A673 (cell line): ENCODE measurements around the gene HSD11B1L. TPM values are rescaled to one million over a fixed set of nuclear protein-coding genes. Genes with fewer than 3 reads are reported as not detected.

Experiments used
- BruUV-seq: library from RNA; stranded (reverse); fragments of 400-500 nt; replicated peaks from 2 replicates; lab custom pipeline; 2021; lab: Mats Ljungman, UMichigan
- CTCF ChIA-PET: fragments of 300-600 bp; sonication (Branson Sonifier 250); formaldehyde crosslinking; loops from one replicate; lab custom pipeline; 2022; ENCODE audit warnings: antibody characterized with exemption; lab: Charles Lee
- POLR2A ChIA-PET: fragments of 300-600 bp; sonication (Branson Sonifier 250); formaldehyde crosslinking; loops from one replicate; lab custom pipeline; 2022; ENCODE audit warnings: antibody characterized with exemption; ENCODE audit not compliant: low non-redundant PET; lab: Charles Lee
- DNase-seq: peaks from one replicate; pipeline ENCODE4 v3.0.0-alpha.2; 2015; ENCODE audit warnings: low spot score
- H3K27ac ChIP-seq: fragments of 200-600 bp; sonication (generic); 2 replicates; pipeline ENCODE4 v1.5.1; 2016; ENCODE audit warnings: mixed run types, low read depth, mild to moderate bottlenecking, mixed read lengths, antibody characterized with exemption, low read length; ENCODE audit not compliant: poor library complexity, severe bottlenecking
- H3K27me3 ChIP-seq: fragments of 200-600 bp; sonication (generic); replicated peaks from 2 replicates; pipeline ENCODE4 v1.6.1; 2017; ENCODE audit warnings: mixed run types, low read depth, mild to moderate bottlenecking, mixed read lengths, antibody characterized with exemption, low read length; ENCODE audit not compliant: insufficient read depth, poor library complexity
- H3K36me3 ChIP-seq: fragments of 200-600 bp; sonication (generic); 2 replicates; pipeline ENCODE4 v1.6.1; 2016; ENCODE audit warnings: mixed run types, mild to moderate bottlenecking, mixed read lengths, antibody characterized with exemption, low read length; ENCODE audit not compliant: insufficient read depth, poor library complexity, severe bottlenecking
- H3K4me1 ChIP-seq: fragments of 200-600 bp; sonication (generic); 2 replicates; pipeline ENCODE4 v1.6.1; 2017; ENCODE audit warnings: mixed run types, mild to moderate bottlenecking, mixed read lengths, antibody characterized with exemption, low read length; ENCODE audit not compliant: insufficient read depth, poor library complexity, severe bottlenecking
- H3K4me3 ChIP-seq: fragments of 200-600 bp; sonication (generic); 2 replicates; pipeline ENCODE4 v1.5.1; 2016; ENCODE audit warnings: low read depth, mixed run types, mild to moderate bottlenecking, mixed read lengths, low read length; ENCODE audit not compliant: poor library complexity, severe bottlenecking
- H3K9me3 ChIP-seq: fragments of 200-600 bp; sonication (generic); 2 replicates; pipeline ENCODE4 v1.6.1; 2016; ENCODE audit warnings: mixed run types, low read depth, mild to moderate bottlenecking, mixed read lengths, antibody characterized with exemption, low read length; ENCODE audit not compliant: poor library complexity, severe bottlenecking
- EZH2 ChIP-seq: fragments of 200-600 bp; sonication (generic); IDR thresholded peaks from 2 replicates; pipeline ENCODE4 v1.6.1; 2017; ENCODE audit warnings: borderline replicate concordance, low read depth, mild to moderate bottlenecking, mixed read lengths, antibody characterized with exemption, low read length; ENCODE audit not compliant: poor library complexity, severe bottlenecking
- intact Hi-C: fragments of 100-400 bp; cut with micrococcal nuclease; formaldehyde crosslinking; loops from one replicate; pipeline ENCODE4 v1.10.0; 2022; ENCODE audit not compliant: unreplicated experiment
- total RNA-seq: library from RNA; stranded (reverse); gene quantifications from 2 replicates; pipeline ENCODE4 v1.2.3, GENCODE V29; 2021
- TF ChIP-seq, protein P1 (sequence below): fragments of 300-800, 200-600 bp; sonication (generic); conservative IDR thresholded peaks from 2 replicates; pipeline ENCODE4 v1.5.1; 2017; ENCODE audit warnings: low read depth, mild to moderate bottlenecking, antibody characterized with exemption, low read length, moderate library complexity, mixed read lengths

The HSD11B1L gene
- total RNA-seq, 1 experiment from 2014 or later, result 5.7 TPM

DNA sequence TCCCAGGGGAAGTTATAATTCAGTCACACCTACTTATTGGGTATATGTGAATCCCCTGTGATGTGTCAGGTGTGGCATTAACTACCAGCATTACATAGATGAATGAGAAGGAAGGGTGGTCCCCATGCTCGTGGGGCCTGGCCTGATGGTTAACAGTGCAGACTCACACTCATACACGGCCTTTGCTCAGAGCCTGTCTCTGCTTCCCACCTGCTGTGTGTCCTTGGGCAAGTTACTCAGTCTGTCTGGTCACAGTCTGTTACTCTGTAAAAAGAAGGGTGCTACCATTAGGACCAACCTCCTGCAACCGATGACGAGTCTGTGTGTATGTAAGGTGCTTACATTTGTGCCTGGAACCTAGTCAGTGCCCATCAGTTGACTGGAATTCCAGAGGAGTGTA is 34.1 kb upstream of the HSD11B1L start:
- BruUV-seq, result no TSS peak
- no peaks in the 10 kb centered on the region for H3K9me3 ChIP-seq
- ChIA-PET CTCF (no interaction called here), POLR2A (no interaction called here)
- no peak overlapping the region for H3K4me3 ChIP-seq
- intact Hi-C loops, result no loop called here
- H3K4me1 ChIP-seq, result no peaks in the 10 kb centered on the region
- DNase-seq, result no peak
- no peak overlapping the region for H3K27ac ChIP-seq
- peaks cover 92% of the 10 kb centered on the region for H3K36me3 ChIP-seq
- H3K27me3 ChIP-seq, result no peaks in the 10 kb centered on the region
- TF ChIP-seq, protein P1, sequence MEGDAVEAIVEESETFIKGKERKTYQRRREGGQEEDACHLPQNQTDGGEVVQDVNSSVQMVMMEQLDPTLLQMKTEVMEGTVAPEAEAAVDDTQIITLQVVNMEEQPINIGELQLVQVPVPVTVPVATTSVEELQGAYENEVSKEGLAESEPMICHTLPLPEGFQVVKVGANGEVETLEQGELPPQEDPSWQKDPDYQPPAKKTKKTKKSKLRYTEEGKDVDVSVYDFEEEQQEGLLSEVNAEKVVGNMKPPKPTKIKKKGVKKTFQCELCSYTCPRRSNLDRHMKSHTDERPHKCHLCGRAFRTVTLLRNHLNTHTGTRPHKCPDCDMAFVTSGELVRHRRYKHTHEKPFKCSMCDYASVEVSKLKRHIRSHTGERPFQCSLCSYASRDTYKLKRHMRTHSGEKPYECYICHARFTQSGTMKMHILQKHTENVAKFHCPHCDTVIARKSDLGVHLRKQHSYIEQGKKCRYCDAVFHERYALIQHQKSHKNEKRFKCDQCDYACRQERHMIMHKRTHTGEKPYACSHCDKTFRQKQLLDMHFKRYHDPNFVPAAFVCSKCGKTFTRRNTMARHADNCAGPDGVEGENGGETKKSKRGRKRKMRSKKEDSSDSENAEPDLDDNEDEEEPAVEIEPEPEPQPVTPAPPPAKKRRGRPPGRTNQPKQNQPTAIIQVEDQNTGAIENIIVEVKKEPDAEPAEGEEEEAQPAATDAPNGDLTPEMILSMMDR, result no peak
- TF ChIP-seq EZH2, result no peak

DNA sequence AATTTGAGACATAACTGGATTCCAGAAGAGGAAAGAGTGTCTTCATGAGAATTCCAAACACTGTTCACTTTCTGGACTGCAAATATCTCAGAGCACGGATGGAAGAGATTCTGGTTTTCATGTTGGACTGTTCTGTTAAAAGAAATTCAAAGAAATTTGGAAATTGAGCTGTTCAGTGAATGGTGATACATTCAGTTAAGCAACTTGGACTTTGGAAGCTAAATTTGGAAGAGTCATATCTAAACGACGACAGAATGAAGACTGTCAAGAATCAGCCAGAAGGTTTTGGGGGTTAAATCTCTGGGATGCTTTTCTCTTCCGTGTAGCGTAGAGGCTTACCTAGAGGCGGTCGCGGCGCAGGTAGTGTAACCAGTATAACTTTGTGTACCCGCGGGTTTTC is 32.4 kb upstream of the HSD11B1L start:
- no peak for TF ChIP-seq EZH2
- TF ChIP-seq, protein P1, result no peak
- no TSS peak for BruUV-seq
- H3K27me3 ChIP-seq, result no peaks in the 10 kb centered on the region
- no peak overlapping the region for H3K4me3 ChIP-seq
- intact Hi-C loops, result no loop called here
- no peak overlapping the region for H3K27ac ChIP-seq
- peaks cover 92% of the 10 kb centered on the region for H3K36me3 ChIP-seq
- POLR2A ChIA-PET, result interaction anchor here (0.7 kb wide), 1 partner anchor 26 kb away, joined by 3 read pairs; no protein-coding TSS in a partner anchor
- CTCF ChIA-PET, result no interaction called here
- no peaks in the 10 kb centered on the region for H3K9me3 ChIP-seq
- H3K4me1 ChIP-seq, result no peaks in the 10 kb centered on the region
- DNase-seq, result no peak

DNA sequence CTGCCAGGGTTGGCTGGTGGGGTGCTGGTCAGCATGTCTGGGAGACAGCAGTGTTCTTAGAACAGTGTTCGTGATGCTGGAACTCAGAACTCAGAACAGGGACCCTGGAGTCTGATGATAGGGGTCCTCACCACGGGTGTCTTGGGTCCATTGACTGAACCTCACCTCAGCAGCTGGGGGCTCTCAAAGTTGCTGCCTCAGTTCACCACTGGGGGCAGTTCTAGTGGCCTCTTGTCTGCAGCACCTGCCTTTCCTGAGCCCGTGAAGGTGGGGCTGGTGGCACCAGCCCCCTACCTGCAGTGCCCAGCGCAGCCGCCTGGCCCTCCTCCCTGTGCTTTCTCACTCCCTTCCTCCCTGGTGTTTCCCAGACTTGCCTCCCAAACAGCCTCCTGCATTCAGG is 29.5 kb upstream of the HSD11B1L start:
- no TSS peak for BruUV-seq
- DNase-seq, result no peak
- no peak for TF ChIP-seq EZH2
- TF ChIP-seq, protein P1, result no peak
- POLR2A ChIA-PET, result no interaction called here
- Histone ChIP-seq H3K9me3 (no peaks in the 10 kb centered on the region), H3K4me3 (no peak overlapping the region), H3K4me1 (no peaks in the 10 kb centered on the region), H3K27ac (no peak overlapping the region), H3K27me3 (no peaks in the 10 kb centered on the region), H3K36me3 (peaks cover 92% of the 10 kb centered on the region)
- CTCF ChIA-PET, result no interaction called here
- intact Hi-C loops, result no loop called here
